Measurements from ENCODE around the gene LRTM2. TPM values are rescaled to one million over a fixed set of nuclear protein-coding genes. Genes with fewer than 3 reads are reported as not detected.

LRTM2 gene
- total RNA-seq, 1 donor from 2014 or later = not detected

Other genes with a start within 250 kb of the LRTM2 start
- gene FBXL14, start 226.0 kb upstream of the LRTM2 start, total RNA-seq = 5.2 TPM
- gene WNT5B, start 191.3 kb upstream of the LRTM2 start, total RNA-seq = 30.3 TPM
- gene ADIPOR2, start 129.5 kb upstream of the LRTM2 start, total RNA-seq = 35.5 TPM
- gene CACNA2D4, start 98.1 kb downstream of the LRTM2 start, total RNA-seq = 0.52 TPM
- gene DCP1B, start 183.9 kb downstream of the LRTM2 start, total RNA-seq = 3.7 TPM
- 7.3 TPM for gene CACNA1C, start 232.4 kb downstream of the LRTM2 start, total RNA-seq

All from skeletal muscle tissue (tissue), 1 donor.